HEK293T (cell line): ENCODE data around the gene ITGA11.
A peak's percentile ranks its signal among the peaks of the same experiment; 100 is the strongest.
"Not testable (repeated sequence)": the region's sequence is repeated elsewhere in the genome, so short reads cannot be mapped to it uniquely, and the experiment has no call there.

Experiments used
- CTCF ChIA-PET: fragments of 350-600 bp; formaldehyde crosslinking; extraction: SDS; loops from one replicate; lab custom pipeline; 2021; ENCODE audit warnings: antibody characterized with exemption, inconsistent platforms; lab: Yijun Ruan, JAX
- POLR2A ChIA-PET: fragments of 350-600 bp; formaldehyde crosslinking; extraction: SDS; loops from one replicate; lab custom pipeline; 2020; ENCODE audit warnings: antibody characterized with exemption, inconsistent platforms; lab: Yijun Ruan, JAX
- DNase-seq: peaks from one replicate; pipeline ENCODE4 v3.0.0; 2012; ENCODE audit warnings: mixed read lengths; ENCODE audit errors: extremely low spot score
- ARNT ChIP-seq: fragments of 450-650 bp; IDR thresholded peaks from 2 replicates; pipeline ENCODE4 v1.6.1; 2017; ENCODE audit warnings: mild to moderate bottlenecking
- BHLHE40 ChIP-seq: fragments of 450-650 bp; IDR thresholded peaks from 2 replicates; pipeline ENCODE4 v1.6.1; 2016; ENCODE audit warnings: mild to moderate bottlenecking, moderate library complexity, borderline replicate concordance
- CTBP1 ChIP-seq: fragments of 450-650 bp; IDR thresholded peaks from 2 replicates; pipeline ENCODE4 v1.6.1; 2016; ENCODE audit warnings: borderline replicate concordance
- ELF4 ChIP-seq: fragments of 450-650 bp; IDR thresholded peaks from 2 replicates; pipeline ENCODE4 v1.6.1; 2017; ENCODE audit warnings: antibody characterized with exemption
- FOXA1 ChIP-seq: fragments of 450-650 bp; IDR thresholded peaks from 2 replicates; pipeline ENCODE4 v1.6.1; 2016; ENCODE audit warnings: mild to moderate bottlenecking
- FOXK2 ChIP-seq: fragments of 450-650 bp; IDR thresholded peaks from 2 replicates; pipeline ENCODE4 v1.6.1; 2016; ENCODE audit warnings: mild to moderate bottlenecking
- FOXM1 ChIP-seq: fragments of 450-650 bp; IDR thresholded peaks from 2 replicates; pipeline ENCODE4 v1.6.1; 2017; ENCODE audit warnings: mild to moderate bottlenecking, borderline replicate concordance
- HDGF ChIP-seq: fragments of 450-650 bp; IDR thresholded peaks from 2 replicates; pipeline ENCODE4 v1.6.1; 2017; ENCODE audit warnings: antibody characterized with exemption, borderline replicate concordance
- L3MBTL2 ChIP-seq: fragments of 450-650 bp; conservative IDR thresholded peaks from 2 replicates; pipeline ENCODE4 v1.6.1; 2016; ENCODE audit warnings: mild to moderate bottlenecking
- LEF1 ChIP-seq: fragments of 450-650 bp; IDR thresholded peaks from 2 replicates; pipeline ENCODE4 v1.6.1; 2017; ENCODE audit warnings: mild to moderate bottlenecking, borderline replicate concordance
- NFRKB ChIP-seq: fragments of 450-650 bp; IDR thresholded peaks from 2 replicates; pipeline ENCODE4 v1.6.1; 2016; ENCODE audit warnings: mild to moderate bottlenecking, moderate library complexity
- SP1 ChIP-seq: fragments of 450-650 bp; IDR thresholded peaks from 2 replicates; pipeline ENCODE4 v1.6.1; 2017
- SUZ12 ChIP-seq: fragments of 450-650 bp; IDR thresholded peaks from 2 replicates; pipeline ENCODE4 v1.6.1; 2016; ENCODE audit warnings: mild to moderate bottlenecking
- TARDBP ChIP-seq: fragments of 450-650 bp; IDR thresholded peaks from 2 replicates; pipeline ENCODE4 v1.6.1; 2016
- ZNF384 ChIP-seq: fragments of 450-650 bp; IDR thresholded peaks from 2 replicates; pipeline ENCODE4 v1.6.1; 2016
- TF ChIP-seq, protein P1 (sequence below): fragments of 450-650 bp; IDR thresholded peaks from 2 replicates; pipeline ENCODE4 v1.6.1; 2016

ITGA11 gene

GRCh38 chr15:68424754-68425390 lies 7.1 kb downstream of the ITGA11 start:
- CTCF ChIA-PET = no interaction called here
- TF ChIP-seq FOXM1 (no peak), SUZ12 (no peak), SP1 (no peak), ELF4 (no peak), LEF1 (no peak), ARNT (no peak), CTBP1 (no peak), L3MBTL2 (no peak), FOXK2 (no peak), NFRKB (no peak), BHLHE40 (no peak), FOXA1 (no peak), HDGF (no peak), TARDBP (no peak), ZNF384 (no peak)
- TF ChIP-seq, protein P1, sequence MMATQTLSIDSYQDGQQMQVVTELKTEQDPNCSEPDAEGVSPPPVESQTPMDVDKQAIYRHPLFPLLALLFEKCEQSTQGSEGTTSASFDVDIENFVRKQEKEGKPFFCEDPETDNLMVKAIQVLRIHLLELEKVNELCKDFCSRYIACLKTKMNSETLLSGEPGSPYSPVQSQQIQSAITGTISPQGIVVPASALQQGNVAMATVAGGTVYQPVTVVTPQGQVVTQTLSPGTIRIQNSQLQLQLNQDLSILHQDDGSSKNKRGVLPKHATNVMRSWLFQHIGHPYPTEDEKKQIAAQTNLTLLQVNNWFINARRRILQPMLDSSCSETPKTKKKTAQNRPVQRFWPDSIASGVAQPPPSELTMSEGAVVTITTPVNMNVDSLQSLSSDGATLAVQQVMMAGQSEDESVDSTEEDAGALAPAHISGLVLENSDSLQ = no peak

GRCh38 chr15:68423359-68424296 lies 8.3 kb downstream of the ITGA11 start:
- POLR2A ChIA-PET = no interaction called here
- TF ChIP-seq BHLHE40 (no peak), ARNT (no peak), NFRKB (no peak), TARDBP (no peak), FOXK2 (no peak), ZNF384 (no peak)

More at GRCh38 chr15:68424754-68425390, 7.1 kb downstream of the ITGA11 start:
- DNase-seq = no peak
- POLR2A ChIA-PET = no interaction called here

GRCh38 chr15:68422403-68423145 lies 9.4 kb downstream of the ITGA11 start:
- CTCF ChIA-PET = interaction anchor here (0.5 kb wide), 1 partner anchor 196 kb away, joined by 5 read pairs; no protein-coding TSS in a partner anchor
- DNase-seq, POLR2A ChIA-PET: not testable (repeated sequence)

More at GRCh38 chr15:68423359-68424296, 8.3 kb downstream of the ITGA11 start:
- no peak for DNase-seq
- CTCF ChIA-PET = interaction anchor here (0.5 kb wide), 1 partner anchor 197 kb away, joined by 5 read pairs; no protein-coding TSS in a partner anchor

GRCh38 chr15:68421798-68422402 lies 10.1 kb downstream of the ITGA11 start:
- CTCF ChIA-PET = no interaction called here
- TF ChIP-seq L3MBTL2 = no peak
- TF ChIP-seq HDGF = no peak
- TF ChIP-seq, protein P1 = no peak
- TF ChIP-seq TARDBP = no peak
- no peak for TF ChIP-seq BHLHE40
- no peak for DNase-seq
- POLR2A ChIA-PET = no interaction called here

- ChIA-PET CTCF (no interaction called here), POLR2A (no interaction called here)
- TF ChIP-seq FOXK2 (no peak), L3MBTL2 (no peak), BHLHE40 (no peak), SUZ12 (no peak), HDGF (no peak), ARNT (no peak), NFRKB (no peak), CTBP1 (no peak), ELF4 (no peak)
- DNase-seq = no peak
These were observed 10.8 kb downstream of the ITGA11 start for GRCh38 chr15:68421115-68421551.

DNA sequence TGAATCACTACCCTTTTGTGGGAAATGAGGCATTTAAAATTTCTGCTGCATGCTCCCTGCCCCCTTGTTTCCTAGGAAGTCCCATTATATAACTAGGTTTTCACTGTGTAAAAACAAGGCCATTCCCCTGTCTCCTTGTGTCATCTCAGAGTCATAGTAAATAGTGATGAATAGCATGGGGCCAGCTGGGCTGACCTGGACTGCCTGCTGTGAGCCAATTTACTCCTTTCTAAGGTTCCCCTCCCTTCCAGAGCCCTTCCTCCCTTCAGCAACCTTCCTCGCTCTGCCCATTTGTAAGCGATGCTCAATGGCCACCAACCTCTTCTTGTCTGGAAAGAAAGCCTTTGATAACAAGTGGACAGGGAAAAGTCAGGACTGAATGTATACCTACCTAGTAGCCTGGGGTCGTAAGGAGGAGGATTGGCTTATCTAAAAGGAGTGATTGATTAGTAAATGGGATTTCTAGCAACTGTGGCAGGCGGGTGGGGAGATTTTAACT lies 11.7 kb downstream of the ITGA11 start:
- TF ChIP-seq ZNF384 = no peak
- TF ChIP-seq FOXA1 = no peak
- no peak for TF ChIP-seq HDGF
- TF ChIP-seq, protein P1 = peak; percentile 55
- TF ChIP-seq CTBP1 = no peak
- no peak for TF ChIP-seq LEF1
- no peak for TF ChIP-seq TARDBP
- no peak for TF ChIP-seq ARNT
- ChIA-PET CTCF (no interaction called here), POLR2A (no interaction called here)
- DNase-seq = peak; percentile 15
